CD4-positive, alpha-beta T cell treated with Interleukin-17A for 4 hours (primary cell): Measurements from ENCODE around the gene TBX1.

Source experiments
- DNase-seq: peaks from one replicate; pipeline ENCODE4 v3.0.0-alpha.2; 2020; ENCODE audit warnings: mixed read lengths

Gene TBX1

DNA sequence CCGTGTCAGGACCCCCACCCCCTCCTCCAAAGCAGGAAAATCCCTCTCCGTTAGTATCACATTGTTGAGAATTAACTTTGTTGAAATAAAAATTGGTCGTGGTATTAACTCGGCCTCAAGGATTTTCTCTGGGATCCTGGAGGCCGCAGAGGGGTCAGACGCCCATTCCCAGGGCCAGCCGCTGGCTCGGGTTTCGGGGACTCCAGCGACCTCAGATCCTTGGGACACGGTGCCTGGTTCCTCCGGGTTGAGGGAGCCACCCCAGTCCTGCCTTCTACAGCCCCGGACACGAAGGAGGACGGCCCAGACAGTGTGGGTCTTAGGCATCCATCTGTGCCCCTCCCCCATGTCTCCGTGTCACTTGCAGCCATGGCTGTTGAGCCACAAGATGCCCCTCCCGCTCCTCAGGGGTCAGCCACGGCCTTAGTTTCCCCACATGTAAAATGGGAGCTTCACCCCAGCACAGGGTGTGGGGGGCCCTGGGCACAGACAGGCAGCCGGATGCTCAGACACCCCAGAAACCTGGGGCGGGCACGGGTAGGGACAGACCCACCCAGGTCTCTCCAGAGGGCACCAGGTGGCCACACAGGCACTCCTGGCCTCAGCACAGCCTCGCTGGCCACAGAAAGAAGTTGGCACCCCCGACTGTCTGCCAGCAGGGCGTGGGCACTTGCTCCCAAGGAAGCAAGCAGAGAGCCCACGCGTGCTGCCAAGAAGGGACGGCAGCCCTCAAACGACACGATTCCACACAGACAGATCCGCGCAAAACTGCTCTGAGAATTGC lies 21.7 kb upstream of the TBX1 start:
- DNase-seq: no peak

DNA sequence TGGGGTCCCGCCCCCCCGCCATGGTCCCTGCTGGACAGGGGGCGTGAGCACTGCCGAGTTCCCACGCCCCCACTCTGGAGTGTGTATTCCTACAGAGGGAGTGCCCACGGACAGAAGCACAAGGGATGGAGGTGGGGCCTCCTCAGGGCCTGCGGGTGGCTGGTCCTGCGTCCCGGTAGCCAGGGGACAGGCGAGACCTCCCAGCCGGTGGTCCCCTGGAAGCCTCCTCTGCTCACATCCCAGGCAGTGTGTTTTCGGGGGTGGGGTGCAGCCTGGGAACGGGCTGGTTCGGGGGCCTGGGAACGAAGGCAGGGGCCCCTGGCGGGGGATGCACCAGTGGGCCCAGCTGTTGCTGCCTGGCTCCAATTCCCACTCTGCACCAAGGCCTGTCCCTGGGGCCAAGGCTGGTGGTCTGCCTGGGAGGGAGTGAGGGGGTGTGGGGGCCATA lies 21.1 kb upstream of the TBX1 start:
- DNase-seq: no peak

DNA sequence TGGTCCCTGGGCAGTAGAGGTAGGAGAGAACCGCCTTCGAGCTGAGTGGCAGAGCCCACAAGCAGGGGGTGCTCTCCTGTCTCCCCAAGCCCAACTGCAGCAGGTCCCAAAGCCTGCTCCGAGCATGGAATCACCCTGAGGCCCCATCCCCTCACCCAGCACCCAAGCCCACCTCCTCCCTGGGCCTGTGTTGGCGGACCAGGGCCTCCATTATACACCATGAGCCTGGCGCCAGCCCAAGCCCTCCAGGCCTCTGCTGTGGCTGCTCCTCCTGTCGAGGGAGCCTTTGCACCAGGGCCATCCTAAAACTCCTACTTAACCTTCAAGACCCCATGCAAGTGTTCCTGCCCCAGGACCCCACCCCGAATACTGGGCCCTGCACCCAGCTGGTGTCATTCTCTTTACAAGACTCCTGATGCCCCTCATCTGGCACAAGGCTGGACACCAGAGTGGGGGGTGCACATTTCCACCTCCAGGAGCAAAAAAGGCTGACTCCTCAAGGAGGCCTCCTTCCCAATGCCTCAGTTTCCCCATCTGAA lies 20.6 kb upstream of the TBX1 start:
- DNase-seq: no peak

DNA sequence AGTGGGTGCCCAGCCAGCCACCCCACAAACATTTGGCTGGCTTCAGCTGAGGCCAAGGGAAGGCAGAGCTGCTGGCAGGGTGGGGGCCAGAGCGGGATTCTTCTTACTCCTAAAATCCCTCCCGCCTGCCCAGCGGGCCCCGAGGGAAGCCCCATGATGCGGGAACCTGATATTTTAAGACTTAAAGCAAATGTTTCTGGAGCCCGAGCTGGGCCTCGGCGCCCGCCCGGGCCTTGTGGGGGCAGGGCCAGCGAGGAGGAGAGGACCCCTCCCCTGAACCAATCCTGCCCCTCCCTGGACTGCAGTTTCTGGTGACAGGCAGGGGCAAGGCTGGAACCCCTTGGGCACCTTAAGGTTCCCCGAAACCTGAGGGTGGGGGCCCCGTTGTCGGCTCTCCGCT lies 20.0 kb upstream of the TBX1 start:
- no peak for DNase-seq

DNA sequence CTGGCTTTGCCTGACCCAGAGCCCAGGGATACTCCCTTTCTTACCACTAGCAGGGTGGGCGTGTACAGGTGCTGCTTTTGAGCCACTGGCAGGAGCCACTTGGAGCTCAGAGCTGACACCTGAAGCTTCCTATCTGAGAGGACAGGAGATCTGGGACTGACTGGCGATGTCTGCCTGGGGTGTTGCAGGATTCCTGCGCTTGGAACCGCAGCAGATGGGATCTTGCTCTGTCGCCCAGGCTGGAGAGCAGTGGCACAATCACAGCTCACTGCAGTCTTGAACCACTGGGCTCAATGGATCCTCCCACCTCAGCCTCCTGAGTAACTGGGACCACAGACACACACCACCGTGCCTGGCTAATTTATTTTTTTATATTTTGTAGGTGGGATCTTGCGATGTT lies 19.5 kb upstream of the TBX1 start:
- no peak for DNase-seq

DNA sequence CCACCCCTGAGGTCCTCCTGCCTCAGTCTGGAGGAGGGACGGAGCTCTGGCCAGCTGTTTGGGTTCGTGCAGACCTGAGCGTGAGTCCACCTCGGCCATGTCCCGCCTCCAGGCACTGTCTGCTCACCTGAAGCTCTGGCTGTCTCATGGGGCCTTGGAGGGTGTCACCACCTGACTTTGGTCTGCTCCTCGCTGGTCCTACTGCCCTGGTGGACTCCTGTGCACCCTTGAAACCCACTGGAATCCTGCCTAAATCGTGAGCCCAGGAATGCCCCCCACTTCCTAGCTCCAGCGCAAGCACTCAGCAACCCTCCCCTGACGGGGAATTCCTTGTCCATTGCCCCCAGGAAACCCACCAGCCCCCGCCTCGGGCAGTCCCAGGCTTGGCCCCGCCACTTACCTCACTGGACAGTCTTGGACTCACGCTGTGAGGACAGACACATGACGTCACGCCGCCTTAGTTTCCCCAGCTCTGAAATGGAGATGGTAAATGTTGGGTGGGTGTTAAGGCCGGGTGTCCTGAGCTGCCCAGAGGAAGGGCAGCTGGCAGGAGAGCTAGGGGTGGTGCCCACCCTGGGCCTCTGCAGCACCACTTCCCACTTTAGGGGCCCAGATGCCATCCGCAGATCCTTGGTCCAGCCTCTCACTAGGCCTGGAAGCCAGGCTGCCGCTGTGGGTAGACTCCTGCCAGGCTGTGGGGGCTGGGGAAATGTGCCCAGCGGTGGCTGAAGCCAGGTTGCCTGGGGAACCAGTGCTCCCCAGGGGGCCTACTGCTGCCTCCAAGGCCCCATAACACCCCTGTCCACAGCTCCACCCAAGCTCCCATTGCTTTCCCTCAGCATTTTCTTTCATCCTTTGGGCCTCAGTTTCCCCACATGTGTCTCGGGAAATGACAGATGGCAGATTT lies 18.2 kb upstream of the TBX1 start:
- DNase-seq: no peak

DNA sequence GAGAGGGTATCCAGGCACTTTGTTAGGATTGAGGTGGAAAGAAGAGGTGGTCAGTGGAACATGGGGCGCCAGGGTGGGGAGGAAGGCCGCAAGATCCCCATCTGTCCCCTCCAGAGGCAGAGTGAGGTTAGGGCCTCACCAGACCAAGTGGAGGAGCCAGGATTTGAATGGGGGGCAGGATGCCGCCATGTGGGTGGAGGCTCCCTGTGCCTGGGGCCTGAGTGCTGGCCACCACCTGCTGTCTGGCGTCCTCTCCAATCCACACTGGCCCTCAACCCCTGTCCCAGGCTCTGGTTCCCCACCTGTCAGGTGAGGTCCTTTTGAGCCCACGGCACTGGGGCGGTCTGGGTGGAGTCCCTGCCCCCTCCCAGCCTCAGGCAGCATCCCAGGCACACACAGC lies 17.5 kb upstream of the TBX1 start:
- DNase-seq: no peak

DNA sequence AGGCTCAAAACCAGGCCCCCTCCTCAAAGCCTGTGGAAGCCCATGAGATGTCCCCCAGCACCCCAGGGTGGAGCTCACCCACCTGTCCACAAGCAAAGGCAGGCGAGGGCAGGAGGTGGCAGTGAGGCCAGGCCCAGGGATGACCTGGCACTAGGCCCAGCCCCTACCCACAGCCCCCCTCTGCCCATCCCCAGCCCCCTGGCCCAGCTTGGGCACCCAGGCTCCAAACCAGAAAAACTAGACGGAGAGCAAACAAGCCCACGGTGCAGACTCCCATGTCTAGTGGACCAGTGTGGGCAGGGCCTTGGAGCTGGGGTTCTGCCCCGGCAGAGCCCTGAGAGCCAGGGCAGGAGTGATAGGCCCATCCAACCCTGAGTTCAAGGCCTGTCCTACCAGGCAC lies 16.9 kb upstream of the TBX1 start:
- no peak for DNase-seq

DNA sequence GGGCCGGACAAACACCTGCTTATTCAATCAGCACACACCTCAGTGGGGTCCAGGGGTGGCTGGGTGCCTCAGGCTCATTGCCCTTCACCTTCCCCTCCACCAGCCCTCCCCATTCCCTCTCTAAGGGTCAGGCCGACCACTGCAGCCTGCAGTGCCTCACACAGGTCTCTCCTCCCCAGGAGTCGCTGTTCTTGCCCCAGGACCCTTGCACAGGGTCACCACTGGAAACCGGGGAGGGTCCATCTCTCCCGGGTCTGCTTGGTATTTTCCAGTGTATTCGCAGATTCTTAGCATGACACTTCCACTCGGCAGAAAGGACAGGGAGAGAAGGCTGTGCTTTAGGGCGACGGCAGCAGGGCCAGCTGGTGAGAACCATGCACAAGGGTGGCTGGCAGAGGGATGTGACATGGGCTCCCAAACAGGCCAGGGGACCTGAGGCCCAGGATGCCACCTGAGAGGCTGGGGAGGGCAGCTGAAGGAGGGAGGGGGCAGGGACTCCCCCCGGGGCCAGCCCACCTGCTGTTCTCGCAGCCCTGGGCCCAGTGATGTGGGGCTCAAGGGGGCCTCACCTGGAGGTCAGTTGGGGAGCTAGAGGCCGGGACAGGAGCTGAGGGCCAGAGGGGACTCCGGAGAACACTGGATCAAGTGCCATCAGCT lies 16.1 kb upstream of the TBX1 start:
- DNase-seq: no peak

DNA sequence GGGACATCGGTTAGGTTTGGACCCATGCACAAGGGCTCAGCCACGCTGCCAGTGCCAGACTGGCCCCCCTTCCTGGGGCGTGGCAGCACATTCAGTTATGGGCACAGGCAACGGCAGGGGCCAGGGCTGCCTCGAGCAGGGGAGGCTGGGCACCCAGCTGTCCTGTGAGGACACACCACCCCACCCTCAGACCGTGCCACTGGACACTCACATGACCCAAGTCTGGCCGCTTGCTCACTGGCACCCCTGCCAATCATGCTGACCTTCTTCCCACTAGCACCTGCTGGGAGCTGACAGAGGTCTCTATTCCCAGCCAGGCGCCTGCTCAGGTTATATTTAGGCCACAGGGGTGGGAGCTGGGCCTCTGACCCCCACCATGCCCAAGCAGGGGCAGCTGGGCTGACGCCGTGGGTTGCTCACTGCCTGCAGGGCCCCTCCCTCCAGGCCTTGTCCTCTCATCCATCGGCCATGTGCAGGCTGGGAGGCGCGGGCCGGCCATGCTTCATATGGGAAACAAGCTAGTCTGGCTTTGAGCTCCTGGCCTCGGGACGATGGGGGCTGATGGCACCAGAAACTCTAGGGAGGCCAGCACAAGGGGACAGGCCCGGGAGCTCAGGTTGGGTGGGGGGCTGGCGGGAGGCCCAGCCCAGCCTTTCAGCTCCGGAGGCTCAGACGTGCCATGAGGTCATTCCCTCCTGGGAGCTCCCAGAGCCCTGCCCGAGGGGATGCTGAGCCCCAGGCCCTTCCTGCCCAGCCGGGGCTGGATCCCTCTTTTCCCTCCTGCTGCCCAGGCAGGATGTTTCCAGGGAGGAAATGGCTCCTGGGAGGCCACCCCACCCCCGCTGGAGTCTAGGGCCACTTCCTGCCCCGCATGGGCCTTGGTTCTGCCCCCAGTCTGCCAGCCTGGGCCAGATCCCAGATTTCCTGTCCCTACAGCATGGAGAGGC lies 15.2 kb upstream of the TBX1 start:
- DNase-seq: no peak

DNA sequence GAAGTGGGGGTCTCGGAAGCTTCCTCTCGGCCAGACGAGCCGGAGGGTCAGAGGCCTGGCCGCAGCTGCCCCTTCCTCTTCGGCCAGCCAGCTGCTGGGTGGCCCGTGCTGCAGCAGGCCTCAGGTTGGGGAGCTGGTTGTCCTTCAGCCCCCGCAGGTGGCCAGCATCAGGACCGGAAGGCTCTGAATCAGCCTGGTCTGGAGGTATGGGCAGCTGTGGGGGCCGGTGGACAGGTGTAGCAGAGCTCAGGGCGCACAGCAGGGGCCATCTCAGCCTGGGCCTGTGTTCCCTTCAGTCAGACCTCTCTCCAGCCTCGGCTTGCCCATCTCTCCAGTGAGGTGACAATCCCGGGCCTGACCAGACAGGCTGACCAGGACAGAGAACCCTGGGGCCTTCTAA lies 13.9 kb upstream of the TBX1 start:
- no peak for DNase-seq

DNA sequence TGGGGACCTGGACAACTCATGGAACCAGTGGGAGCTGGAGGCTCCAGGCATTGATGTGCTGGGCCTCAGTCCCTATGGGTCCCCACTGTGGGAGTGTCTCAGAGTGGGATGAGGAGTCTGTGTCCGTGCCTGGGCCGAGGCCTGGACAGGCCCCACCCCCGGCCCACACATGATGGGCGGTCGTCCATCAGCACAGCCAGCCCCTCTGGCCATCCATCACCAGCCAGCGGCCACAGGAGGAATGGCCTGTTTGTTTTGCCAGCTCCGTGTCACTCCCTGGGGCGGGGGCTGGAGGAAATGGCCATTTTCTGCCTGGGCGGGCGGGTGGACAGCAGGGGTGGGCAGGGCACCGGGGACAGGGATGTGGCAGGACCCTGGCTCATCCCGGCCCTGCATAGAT lies 13.0 kb upstream of the TBX1 start:
- DNase-seq: no peak

DNA sequence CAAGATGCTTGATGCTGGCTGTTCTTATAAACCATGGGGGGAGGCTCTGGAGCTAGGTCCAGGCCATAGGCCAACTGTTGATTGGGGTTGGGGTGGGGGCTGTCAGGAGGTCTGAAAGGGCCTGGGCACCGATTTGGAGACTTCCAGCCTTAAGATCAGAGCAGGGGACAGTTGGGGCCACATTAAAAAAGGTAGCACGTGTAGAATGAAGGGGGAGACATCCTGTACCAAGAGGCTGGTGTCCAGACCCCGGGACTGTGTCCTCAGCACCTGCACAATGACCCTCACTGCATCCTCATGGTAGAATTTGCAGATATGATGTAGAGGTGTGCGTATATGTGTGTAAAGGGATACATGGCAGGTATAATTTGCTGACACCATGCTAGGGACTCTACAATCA lies 12.4 kb upstream of the TBX1 start:
- DNase-seq: no peak

DNA sequence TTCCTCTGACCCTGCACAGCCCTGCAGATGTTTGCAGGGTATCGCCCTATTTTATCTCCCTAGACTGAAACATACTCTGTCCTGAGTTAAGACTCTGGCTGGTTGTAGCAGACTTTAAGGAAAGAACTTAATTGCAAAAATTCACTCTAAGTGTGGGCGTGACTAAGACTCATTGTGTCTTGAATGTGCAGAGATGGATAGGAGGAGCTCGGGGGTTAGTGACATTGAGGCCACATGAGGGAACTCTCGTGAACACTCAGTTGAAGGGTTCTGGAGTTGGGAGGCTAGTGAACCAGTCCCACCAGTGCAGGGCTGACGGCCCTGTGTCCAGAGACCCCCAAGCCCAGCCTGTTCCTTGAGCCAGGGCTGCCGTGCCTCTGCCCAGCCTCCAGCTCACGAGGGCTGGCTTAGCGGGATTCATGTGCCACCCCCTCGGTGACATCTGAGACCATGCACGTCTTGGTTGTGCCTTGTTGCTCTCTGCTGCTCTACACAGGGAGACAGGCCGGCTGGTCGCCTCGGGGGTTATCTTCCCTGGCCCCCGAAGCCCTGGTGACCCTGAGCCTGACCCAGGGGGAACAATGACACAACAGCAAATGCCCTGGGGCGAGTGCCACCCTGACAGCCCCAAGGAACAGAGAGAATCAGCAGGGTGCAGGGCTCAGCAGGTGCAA lies 11.4 kb upstream of the TBX1 start:
- DNase-seq: no peak

DNA sequence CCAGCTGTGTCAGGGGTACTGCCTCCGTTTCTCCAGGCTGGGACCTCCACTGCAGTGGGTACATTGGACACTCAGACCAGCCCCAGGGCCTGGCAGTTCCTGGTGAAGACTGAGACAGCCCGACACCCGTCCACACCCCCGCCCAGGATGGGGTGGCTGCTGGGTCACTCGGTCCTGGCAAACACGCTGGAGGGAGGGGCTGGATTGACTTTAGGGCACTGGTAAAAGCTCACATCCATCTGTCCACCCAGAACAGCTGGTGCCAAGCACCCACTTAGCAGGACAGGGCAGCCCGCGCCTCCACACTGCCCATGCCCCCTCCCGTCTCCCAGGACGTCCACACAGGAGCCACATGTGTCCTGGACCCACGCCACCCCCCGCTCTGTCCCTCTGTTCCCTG lies 10.7 kb upstream of the TBX1 start:
- no peak for DNase-seq

DNA sequence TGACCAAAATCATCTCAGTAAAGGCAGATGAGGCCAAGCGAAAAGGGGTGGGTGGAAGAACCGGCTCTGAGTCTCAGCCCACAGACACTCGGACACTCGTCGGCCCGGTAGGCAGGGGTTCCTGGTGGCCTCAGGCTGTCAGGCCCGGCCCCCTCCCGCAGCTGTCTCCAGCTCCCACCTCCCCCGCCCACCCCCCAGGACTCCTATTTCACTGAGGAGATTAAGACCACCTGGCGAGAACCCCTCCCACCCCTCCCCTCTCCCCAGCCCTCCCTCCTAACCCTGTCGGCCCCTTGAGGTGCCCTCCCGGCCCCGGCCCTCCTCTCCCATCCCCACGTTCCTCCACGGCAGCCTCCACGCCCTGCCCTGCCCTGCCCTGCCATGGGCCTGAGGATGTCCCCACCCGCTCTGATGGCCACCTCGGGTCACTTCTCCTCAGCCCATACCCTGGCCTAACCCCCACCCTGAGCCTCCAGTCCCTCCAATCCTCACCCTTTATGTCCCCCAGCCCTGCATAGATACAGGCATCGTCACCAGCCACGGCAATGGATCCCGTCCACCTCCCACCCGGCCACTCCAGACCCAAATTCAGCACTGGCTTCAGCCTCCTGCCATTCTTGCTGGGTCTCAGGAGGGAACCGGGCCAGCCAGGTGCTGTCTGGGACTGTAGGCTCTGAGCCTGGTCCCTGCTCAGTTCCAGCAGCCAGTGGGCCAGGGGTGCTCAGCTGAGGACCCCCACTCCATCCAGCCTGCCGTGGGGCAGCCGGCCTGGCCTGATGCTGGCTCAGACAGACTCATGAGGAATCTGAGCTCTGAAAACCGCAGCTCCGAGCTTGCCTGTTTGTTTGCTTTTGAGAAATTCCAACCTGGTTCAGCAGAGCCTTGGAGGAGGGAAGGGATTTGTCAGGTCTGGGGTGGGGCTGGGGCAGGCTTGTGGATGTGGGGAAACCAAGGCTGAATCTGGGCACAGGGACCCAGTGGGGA lies 9.8 kb upstream of the TBX1 start:
- no peak for DNase-seq

DNA sequence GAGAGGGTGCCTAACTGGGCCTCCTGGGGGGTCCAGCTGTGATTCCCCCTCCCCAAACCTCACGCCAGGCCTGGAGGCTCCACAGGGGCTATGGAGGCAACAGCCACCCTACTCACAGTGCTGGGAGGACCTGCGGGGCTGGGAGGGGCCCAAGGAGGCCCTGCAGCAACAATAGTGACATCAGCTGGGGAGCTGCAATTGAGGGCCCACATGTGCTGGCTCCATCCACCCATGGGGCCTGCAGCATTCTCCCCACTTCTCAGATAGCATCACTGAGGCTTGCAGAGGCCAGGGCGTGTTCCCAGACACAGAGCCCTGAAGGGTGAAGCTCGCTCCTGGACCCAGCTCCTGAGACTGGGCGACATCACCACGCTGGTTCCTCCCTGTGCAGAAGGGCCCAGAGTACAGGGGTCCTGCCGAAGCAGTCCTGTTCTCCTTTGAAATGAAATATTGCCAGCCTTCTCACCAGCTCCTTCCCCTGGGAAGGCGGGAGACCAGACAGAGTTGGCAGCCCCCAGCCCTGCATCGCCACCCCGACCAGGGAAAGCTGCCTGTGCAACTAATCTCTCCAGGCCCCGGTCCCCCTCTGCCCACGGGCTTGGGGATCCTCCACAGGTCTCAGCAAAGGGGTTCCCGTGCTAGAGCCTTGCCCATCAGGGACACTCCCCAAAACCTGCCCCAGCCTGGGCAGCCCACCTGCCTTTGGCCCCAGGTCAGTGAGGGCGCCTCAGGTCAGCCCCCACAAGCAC lies 8.9 kb upstream of the TBX1 start:
- no peak for DNase-seq

DNA sequence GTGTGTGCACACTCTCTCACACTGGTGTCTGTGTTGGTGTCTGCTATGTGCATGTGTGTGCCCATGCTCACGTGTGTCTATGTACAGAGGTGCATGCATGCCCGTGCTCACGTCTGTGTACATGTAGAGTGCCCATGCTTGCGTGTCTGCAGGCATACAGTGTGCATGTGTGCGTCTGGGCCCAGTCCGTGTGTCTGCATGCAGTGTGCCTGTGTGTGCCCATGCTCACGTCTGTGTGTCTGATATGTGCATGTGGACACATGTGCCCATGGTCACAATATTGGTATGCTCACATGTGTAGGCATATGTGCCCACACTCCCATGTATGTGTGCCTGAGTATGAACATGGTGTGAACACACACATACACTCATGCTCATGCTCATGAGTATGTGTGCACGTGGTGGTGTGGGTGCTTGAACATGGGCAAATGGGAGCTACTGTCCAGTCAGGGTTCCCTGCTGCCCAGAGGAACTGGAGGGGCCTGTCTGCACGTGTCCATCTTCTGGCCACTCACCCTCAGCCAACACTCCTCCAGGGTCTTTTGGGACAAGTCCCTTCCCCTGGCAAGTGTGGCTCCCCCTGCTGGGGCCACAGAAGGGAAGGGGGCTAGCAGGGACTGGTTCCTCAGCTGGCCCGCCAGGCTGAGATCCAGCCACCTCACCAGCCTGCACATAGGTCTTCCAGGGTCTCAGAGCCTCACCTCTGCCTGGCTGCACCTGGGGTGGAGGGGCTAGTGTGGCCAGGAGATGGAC lies 7.3 kb upstream of the TBX1 start:
- DNase-seq: no peak
